Activated CD8-positive, alpha-beta T cell treated with anti-CD3 and anti-CD28 coated beads for 36 hours (primary cell): ENCODE results near the gene PIGH. TPM values are rescaled to one million over a fixed set of nuclear protein-coding genes. Genes with fewer than 3 reads are reported as not detected.

Source experiments
- ATAC-seq: fragments of 200-7000 bp; cut with Tn5 transposase; one replicate; pipeline ENCODE4 v1.10.0; 2021; ENCODE audit warnings: mild to moderate bottlenecking, moderate library complexity
- CTCF ChIA-PET: fragments of 350-600 bp; sonication (Branson Sonifier 250); formaldehyde crosslinking; loops from one replicate; lab custom pipeline; 2021; ENCODE audit warnings: antibody characterized with exemption; lab: Charles Lee
- POLR2A ChIA-PET: fragments of 350-600 bp; sonication (Branson Sonifier 250); formaldehyde crosslinking; loops from one replicate; lab custom pipeline; 2021; ENCODE audit warnings: antibody characterized with exemption; lab: Charles Lee
- DNase-seq: peaks from one replicate; pipeline ENCODE4 v3.0.0-alpha.2; 2020
- H3K27ac Mint-ChIP-seq: one replicate; pipeline ENCODE4 v1.8.0; 2021; ENCODE audit warnings: mild to moderate bottlenecking, mixed read lengths
- H3K27me3 Mint-ChIP-seq: one replicate; pipeline ENCODE4 v1.8.0; 2021; ENCODE audit warnings: mixed read lengths
- H3K36me3 Mint-ChIP-seq: one replicate; pipeline ENCODE4 v1.8.0; 2021; ENCODE audit warnings: low read depth, mixed read lengths
- H3K4me1 Mint-ChIP-seq: one replicate; pipeline ENCODE4 v1.8.0; 2021; ENCODE audit warnings: low read depth, mixed read lengths
- H3K4me3 Mint-ChIP-seq: one replicate; pipeline ENCODE4 v1.8.0; 2021; ENCODE audit warnings: mild to moderate bottlenecking, moderate library complexity, mixed read lengths
- H3K9me3 Mint-ChIP-seq: one replicate; pipeline ENCODE4 v1.8.0; 2021; ENCODE audit warnings: mixed read lengths
- intact Hi-C: fragments of 100-400 bp; cut with micrococcal nuclease; formaldehyde crosslinking; loops from one replicate; pipeline ENCODE4 v1.10.0; 2022
- total RNA-seq, 2 experiments: library from RNA; stranded (reverse); gene quantifications; one replicate each; pipeline ENCODE4 v1.2.3, GENCODE V29; 2021
- TF ChIP-seq, protein P1 (sequence below): fragments of 200-600 bp; IDR thresholded peaks from one replicate; pipeline ENCODE4 v1.8.0; 2022; ENCODE audit warnings: antibody characterized with exemption, mild to moderate bottlenecking

The PIGH gene
- total RNA-seq, 2 experiments from 2014 or later, result 20.3 to 21.9 TPM

DNA sequence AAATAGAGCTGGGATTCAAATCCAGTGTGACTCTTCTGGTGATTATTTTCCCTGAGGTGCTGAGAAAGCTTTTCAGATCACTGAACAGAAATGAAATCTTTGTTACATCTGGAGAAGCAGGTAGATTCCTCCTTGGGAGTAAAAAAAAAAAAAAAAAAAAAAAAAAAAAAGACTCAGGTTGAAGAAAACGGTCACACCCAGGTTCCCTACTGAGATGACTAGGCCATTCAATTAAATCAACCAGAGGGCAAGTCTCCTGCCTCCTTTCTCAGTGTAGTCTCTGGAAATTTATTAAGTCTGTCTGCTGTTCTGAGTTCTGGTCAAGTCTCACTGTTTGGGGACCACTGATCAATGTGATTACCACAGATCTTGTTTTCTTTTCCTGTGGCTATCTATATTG is 43.6 kb upstream of the PIGH start:
- TF ChIP-seq, protein P1, sequence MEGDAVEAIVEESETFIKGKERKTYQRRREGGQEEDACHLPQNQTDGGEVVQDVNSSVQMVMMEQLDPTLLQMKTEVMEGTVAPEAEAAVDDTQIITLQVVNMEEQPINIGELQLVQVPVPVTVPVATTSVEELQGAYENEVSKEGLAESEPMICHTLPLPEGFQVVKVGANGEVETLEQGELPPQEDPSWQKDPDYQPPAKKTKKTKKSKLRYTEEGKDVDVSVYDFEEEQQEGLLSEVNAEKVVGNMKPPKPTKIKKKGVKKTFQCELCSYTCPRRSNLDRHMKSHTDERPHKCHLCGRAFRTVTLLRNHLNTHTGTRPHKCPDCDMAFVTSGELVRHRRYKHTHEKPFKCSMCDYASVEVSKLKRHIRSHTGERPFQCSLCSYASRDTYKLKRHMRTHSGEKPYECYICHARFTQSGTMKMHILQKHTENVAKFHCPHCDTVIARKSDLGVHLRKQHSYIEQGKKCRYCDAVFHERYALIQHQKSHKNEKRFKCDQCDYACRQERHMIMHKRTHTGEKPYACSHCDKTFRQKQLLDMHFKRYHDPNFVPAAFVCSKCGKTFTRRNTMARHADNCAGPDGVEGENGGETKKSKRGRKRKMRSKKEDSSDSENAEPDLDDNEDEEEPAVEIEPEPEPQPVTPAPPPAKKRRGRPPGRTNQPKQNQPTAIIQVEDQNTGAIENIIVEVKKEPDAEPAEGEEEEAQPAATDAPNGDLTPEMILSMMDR, result no peak
- CTCF ChIA-PET, result interaction anchor here (0.7 to 1.5 kb wide), 3 partner anchors 8 to 61 kb away, joined by 3 read pairs; no protein-coding TSS in a partner anchor
- ATAC-seq (no peak), DNase-seq (no peak)
- Mint-ChIP-seq H3K27me3 (no peaks in the 10 kb centered on the region), H3K4me1 (peaks cover 17% of the 10 kb centered on the region), H3K4me3 (no peak overlapping the region), H3K27ac (peak overlapping the region; percentile 39), H3K9me3 (no peaks in the 10 kb centered on the region), H3K36me3 (peaks cover 12% of the 10 kb centered on the region)
- POLR2A ChIA-PET, result interaction anchor here (1.7 kb wide), 1 partner anchor 23 kb away, joined by 4 read pairs; no protein-coding TSS in a partner anchor
- intact Hi-C loops, result no loop called here

DNA sequence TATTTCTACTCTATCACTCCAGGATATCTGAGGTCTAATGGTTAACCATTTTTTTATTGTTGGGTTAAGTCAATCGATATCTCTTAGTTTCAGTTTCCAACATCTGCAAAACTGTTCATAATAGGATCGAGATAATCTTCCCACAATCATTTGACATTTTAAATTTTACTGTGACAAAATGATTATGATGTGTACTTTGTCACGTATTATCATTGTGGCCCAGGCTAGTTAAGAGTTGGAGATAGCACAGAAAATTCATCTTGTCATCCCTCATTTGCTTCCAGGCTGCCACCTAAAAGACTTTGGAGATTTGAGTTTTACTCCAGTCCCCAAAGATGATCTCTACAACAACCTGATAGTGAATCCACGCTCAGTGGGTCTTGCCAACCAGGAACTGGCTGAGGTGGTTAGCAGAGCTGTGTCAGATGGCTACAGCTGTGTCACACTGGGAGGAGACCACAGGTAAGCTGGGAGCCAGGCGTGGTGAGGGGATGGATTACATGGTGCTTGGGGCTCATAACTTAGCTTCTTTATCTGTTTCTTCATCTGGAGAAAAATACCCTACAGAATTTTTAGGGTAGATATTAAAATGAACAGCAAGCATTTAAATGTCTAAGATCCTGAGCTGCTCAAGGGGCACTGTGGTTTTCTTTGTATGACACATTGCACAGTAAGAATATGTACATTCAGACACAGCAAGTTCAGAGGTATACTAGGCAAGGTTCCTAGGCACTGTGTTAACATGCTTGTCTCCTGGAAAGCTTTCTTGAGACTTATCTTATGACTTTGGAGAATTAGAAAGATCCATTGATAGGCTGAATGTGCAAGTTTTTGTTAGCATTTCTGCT is 42.1 kb upstream of the PIGH start:
- TF ChIP-seq, protein P1, result no peak
- peak; percentile 27 for DNase-seq
- Mint-ChIP-seq H3K27ac (peak overlapping the region; percentile 41), H3K4me3 (peak overlapping the region; percentile 25), H3K4me1 (peaks cover 17% of the 10 kb centered on the region), H3K27me3 (no peaks in the 10 kb centered on the region), H3K9me3 (no peaks in the 10 kb centered on the region), H3K36me3 (peaks cover 12% of the 10 kb centered on the region)
- peak; percentile 81 for ATAC-seq
- intact Hi-C loops, result no loop called here
- ChIA-PET CTCF (interaction anchor here (0.9 to 1.7 kb wide), 5 partner anchors 23 to 71 kb away, joined by 3 to 7 read pairs (median 4); no protein-coding TSS in a partner anchor), POLR2A (interaction anchor here (1.7 kb wide), 1 partner anchor 22 kb away, joined by 4 read pairs; no protein-coding TSS in a partner anchor)

DNA sequence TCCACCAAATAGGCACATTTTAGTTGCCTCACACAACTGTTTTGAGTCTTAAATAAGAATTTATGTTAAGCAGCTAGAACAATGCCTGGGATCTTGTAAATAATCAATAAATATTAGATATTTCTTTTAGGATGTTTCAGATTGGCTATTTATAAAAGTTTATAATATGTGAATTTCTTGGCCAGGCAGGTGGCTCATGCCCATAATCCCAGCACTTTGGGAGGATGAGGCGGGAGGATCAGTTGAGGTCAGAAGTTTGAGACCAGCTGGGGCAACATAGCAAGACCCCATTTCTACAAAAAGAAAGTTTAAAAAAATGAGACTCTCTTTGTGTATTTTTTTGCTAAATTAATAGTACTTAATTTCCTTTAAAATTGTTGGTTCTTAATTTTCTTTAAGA is 41.4 kb upstream of the PIGH start:
- ATAC-seq (no peak), DNase-seq (no peak)
- intact Hi-C loops, result no loop called here
- POLR2A ChIA-PET, result no interaction called here
- TF ChIP-seq, protein P1, result no peak
- peaks cover 12% of the 10 kb centered on the region for H3K36me3 Mint-ChIP-seq
- H3K4me3 Mint-ChIP-seq, result no peak overlapping the region
- no peaks in the 10 kb centered on the region for H3K27me3 Mint-ChIP-seq
- H3K9me3 Mint-ChIP-seq, result no peaks in the 10 kb centered on the region
- no peak overlapping the region for H3K27ac Mint-ChIP-seq
- CTCF ChIA-PET, result interaction anchor here (1.0 to 1.6 kb wide), 3 partner anchors 23 to 70 kb away, joined by 3 to 6 read pairs (median 4); no protein-coding TSS in a partner anchor
- H3K4me1 Mint-ChIP-seq, result peaks cover 17% of the 10 kb centered on the region

DNA sequence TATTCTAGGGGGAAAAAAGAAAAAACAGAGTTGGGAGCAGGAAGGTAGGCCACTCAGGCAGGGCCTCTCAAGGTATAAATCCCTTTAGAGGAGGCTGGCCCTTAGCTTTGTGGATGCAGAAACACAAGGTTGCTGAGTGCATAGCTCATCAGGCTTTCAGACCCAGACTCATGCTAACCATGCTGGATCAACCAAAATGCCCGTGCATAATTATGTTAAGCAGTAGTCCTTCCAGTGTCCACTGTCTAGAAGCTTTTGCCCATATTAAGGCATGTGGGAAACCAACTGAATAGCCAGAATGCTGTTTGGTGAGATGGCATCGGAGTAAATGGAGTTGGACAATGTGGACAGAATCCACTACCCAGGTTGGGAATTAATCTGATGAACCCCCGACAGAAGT is 38.6 kb upstream of the PIGH start:
- TF ChIP-seq, protein P1, result no peak
- ChIA-PET POLR2A (interaction anchor here (0.5 kb wide), 1 partner anchor 83 kb away, joined by 3 read pairs; no protein-coding TSS in a partner anchor), CTCF (no interaction called here)
- H3K27me3 Mint-ChIP-seq, result no peaks in the 10 kb centered on the region
- H3K27ac Mint-ChIP-seq, result no peak overlapping the region
- DNase-seq (no peak), ATAC-seq (no peak)
- no peaks in the 10 kb centered on the region for H3K9me3 Mint-ChIP-seq
- peaks cover 4% of the 10 kb centered on the region for H3K36me3 Mint-ChIP-seq
- no peak overlapping the region for H3K4me3 Mint-ChIP-seq
- peaks cover 11% of the 10 kb centered on the region for H3K4me1 Mint-ChIP-seq
- intact Hi-C loops, result no loop called here
